T-cell (primary cell): Measurements from ENCODE around the gene IGSF1. TPM values are rescaled to one million over a fixed set of nuclear protein-coding genes. Genes with fewer than 3 reads are reported as not detected.
"Not testable (repeated sequence)": the region's sequence is repeated elsewhere in the genome, so short reads cannot be mapped to it uniquely, and the experiment has no call there.

Source experiments
- ATAC-seq, 4 experiments: fragments of 200-7000 bp in 3 of 4; fragments of 150-1000 bp in 1 of 4; cut with Tn5 transposase; replicated peaks in 1 of 4; 1 replicate in 3 of 4; 2 replicates in 1 of 4; pipeline ENCODE4 v1.10.0; 2021; ENCODE audit warnings: moderate library complexity in 3 of 4, mild to moderate bottlenecking in 2 of 4, moderate number of reproducible peaks in 1 of 4
- CTCF ChIA-PET, 2 donors: fragments of 300-600 bp; sonication (Branson Sonifier 250); formaldehyde crosslinking; loops; one replicate each; lab custom pipeline; 2022; ENCODE audit warnings: antibody characterized with exemption in 2 of 2; lab: Charles Lee
- POLR2A ChIA-PET, 2 donors: fragments of 300-600 bp; sonication (Branson Sonifier 250); formaldehyde crosslinking; loops; one replicate each; lab custom pipeline; 2022; ENCODE audit warnings: antibody characterized with exemption in 2 of 2; lab: Charles Lee
- DNase-seq, 35 experiments: peaks; one replicate each; pipeline versions ENCODE4 v3.0.0 to v3.0.0-alpha.2; 2013 to 2023
- H3K27ac ChIP-seq: one replicate; pipeline ENCODE4 v1.5.1; 2013; ENCODE audit warnings: low read length
- H3K27me3 ChIP-seq, 2 experiments: replicated peaks in 1 of 2; 1 replicate in 1 of 2; 2 replicates in 1 of 2; pipeline versions ENCODE4 v1.6.1 to v1.7.0; 2013; ENCODE audit warnings: low read length in 1 of 2, mixed read lengths in 1 of 2; ENCODE audit not compliant: control insufficient read depth in 2 of 2, insufficient read depth in 2 of 2; ENCODE audit errors: extremely low read depth in 1 of 2
- H3K36me3 ChIP-seq, 2 donors: 1 replicate in 1 of 2; 2 replicates in 1 of 2; pipeline versions ENCODE4 v1.6.1 to v1.7.0; 2013; ENCODE audit warnings: low read length in 1 of 2; ENCODE audit not compliant: control insufficient read depth in 2 of 2, insufficient read depth in 1 of 2; ENCODE audit errors: extremely low read depth in 1 of 2
- H3K4me1 ChIP-seq, 2 experiments: 1 replicate in 1 of 2; 2 replicates in 1 of 2; pipeline versions ENCODE4 v1.6.1 to v1.7.0; 2013; ENCODE audit warnings: low read length in 2 of 2, mixed read lengths in 1 of 2; ENCODE audit not compliant: insufficient read depth in 2 of 2, control insufficient read depth in 1 of 2; ENCODE audit errors: extremely low read depth in 1 of 2
- H3K4me3 ChIP-seq, 2 donors: 1 replicate in 1 of 2; 2 replicates in 1 of 2; pipeline versions ENCODE4 v1.5.1 to v1.7.0; 2013; ENCODE audit warnings: mild to moderate bottlenecking in 2 of 2, low read length in 1 of 2, moderate library complexity in 1 of 2; ENCODE audit not compliant: control insufficient read depth in 1 of 2; ENCODE audit errors: extremely low read depth in 1 of 2
- H3K9me3 ChIP-seq: 2 replicates; pipeline ENCODE4 v1.7.0; 2013
- H3K27ac Mint-ChIP-seq, 2 donors: one replicate each; pipeline ENCODE4 v1.8.0; 2020 to 2021; ENCODE audit warnings: mild to moderate bottlenecking in 2 of 2, mixed read lengths in 2 of 2
- H3K27me3 Mint-ChIP-seq, 2 donors: one replicate each; pipeline ENCODE4 v1.8.0; 2021 to 2022; ENCODE audit warnings: mixed read lengths in 2 of 2
- H3K36me3 Mint-ChIP-seq: one replicate; pipeline ENCODE4 v1.8.0; 2021; ENCODE audit warnings: mixed read lengths
- H3K4me1 Mint-ChIP-seq, 3 donors: one replicate each; pipeline ENCODE4 v1.8.0; 2020 to 2022; ENCODE audit warnings: mixed read lengths in 3 of 3, mild to moderate bottlenecking in 1 of 3
- H3K4me3 Mint-ChIP-seq, 3 donors: one replicate each; pipeline ENCODE4 v1.8.0; 2020 to 2022; ENCODE audit warnings: mild to moderate bottlenecking in 3 of 3, mixed read lengths in 3 of 3, moderate library complexity in 3 of 3
- H3K9me3 Mint-ChIP-seq, 3 donors: one replicate each; pipeline ENCODE4 v1.8.0; 2020 to 2022; ENCODE audit warnings: mixed read lengths in 3 of 3
- WGBS: methylation state at CpG from one replicate; pipeline ENCODE4 v1.1.5; 2013; ENCODE audit warnings: missing lambda C conversion rate; ENCODE audit not compliant: insufficient coverage; 5-methylcytosine and 5-hydroxymethylcytosine counted together
- total RNA-seq, 35 experiments: library from RNA in 6 of 35; stranded (reverse) in 6 of 35; fragments of 120-200 nt in 1 of 35; gene quantifications; one replicate each; pipeline versions ENCODE4 v1.2.1 to v1.2.4 and lab custom pipeline; 2013 to 2026

The IGSF1 gene
- total RNA-seq, 5 donors from 2014 or later (not counting 1 experiment from before 2014, with no cell fraction given), result 0.19 TPM; not detected in 4

DNA sequence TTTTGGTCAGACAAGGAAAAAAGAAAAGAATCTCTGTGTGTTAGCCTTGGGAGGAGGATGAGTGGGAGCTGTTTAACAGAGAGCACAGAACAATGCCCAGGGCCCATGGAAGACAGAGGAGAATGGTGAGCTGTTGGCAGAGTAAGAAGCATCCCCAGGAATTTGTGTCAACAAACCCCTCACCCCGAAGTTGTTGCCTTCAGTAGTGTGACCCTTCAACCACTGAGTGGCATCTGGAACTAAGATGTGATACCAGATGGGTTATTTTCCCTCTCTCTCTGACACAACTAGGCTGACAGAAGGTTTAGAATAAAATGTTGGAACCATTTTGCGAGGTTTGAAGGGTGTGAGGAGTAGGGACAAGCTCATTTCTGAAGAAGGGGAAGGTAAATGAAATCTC, 25.1 kb downstream of the IGSF1 start:
- H3K4me3 Mint-ChIP-seq, result no peak overlapping the region
- Histone ChIP-seq H3K4me1 (no peaks in the 10 kb centered on the region), H3K27ac (no peak overlapping the region), H3K27me3 (no peaks in the 10 kb centered on the region), H3K9me3 (no peaks in the 10 kb centered on the region), H3K36me3 (no peaks in the 10 kb centered on the region), H3K4me3 (no peak overlapping the region)
- DNase-seq (no peak), ATAC-seq (no peak)
- no CpG with 5 or more reads among the region's 2 CpGs for WGBS
- H3K4me1 Mint-ChIP-seq, result peaks cover 0 to 6% (median 6%) of the 10 kb centered on the region in 3 donors
- CTCF ChIA-PET, result no interaction called here
- H3K36me3 Mint-ChIP-seq, result no peaks in the 10 kb centered on the region
- no peak overlapping the region for H3K27ac Mint-ChIP-seq
- no peaks in the 10 kb centered on the region for H3K9me3 Mint-ChIP-seq
- POLR2A ChIA-PET, result no interaction called here
- H3K27me3 Mint-ChIP-seq, result peaks cover 3 to 36% of the 10 kb centered on the region in 2 donors

DNA sequence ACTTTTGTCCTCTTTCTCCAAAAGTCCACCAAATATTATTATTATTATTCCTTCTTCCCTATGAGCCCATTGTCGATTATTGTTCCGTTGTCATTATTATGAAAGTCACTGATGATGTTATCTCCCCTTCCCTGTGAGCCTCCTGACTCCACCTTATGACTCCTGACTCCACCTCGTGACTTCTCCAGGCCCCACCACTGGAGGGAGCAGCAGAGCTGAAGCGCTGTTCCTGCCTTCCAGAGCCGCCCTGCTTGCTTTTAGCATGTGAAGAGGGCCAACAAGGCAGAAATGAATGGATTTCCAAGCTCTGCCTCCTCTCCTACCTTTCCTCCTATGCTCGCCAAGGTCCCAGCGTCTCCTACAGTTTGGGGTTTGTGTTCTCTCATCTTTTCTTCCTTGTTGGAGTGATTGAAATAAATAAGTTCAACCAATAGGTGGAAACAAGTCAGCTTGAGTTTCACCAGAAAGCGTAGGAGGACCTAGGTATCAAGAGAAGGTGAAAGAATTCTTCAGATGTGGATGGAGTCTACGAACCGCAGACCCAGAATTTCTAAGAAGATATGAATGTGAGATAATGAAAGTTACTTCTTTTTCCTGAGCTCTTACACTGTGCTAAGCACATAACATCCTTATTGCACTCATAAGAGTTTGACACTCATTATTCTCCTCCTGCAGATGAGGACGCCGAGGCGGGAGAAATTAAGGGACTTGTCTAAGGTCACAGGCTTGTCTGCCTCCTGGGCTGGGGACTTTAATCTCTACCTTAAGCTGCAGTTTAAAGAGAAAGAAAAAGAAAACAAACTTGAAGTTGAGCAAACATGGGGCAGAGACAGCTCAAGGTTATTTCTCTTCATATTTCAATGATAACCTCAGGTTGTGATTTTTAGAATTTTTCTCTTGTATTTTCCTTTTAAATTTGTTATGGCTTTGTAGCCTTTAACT, 26.1 kb downstream of the IGSF1 start:
- Mint-ChIP-seq H3K4me1 (peaks cover 0 to 6% (median 6%) of the 10 kb centered on the region in 3 donors), H3K9me3 (no peaks in the 10 kb centered on the region), H3K4me3 (peak overlapping the region in 1 of 3 donors; percentile 8), H3K36me3 (no peaks in the 10 kb centered on the region), H3K27me3 (peaks cover 3 to 41% of the 10 kb centered on the region in 2 donors), H3K27ac (no peak overlapping the region)
- Histone ChIP-seq H3K4me3 (no peak overlapping the region), H3K9me3 (no peaks in the 10 kb centered on the region), H3K36me3 (no peaks in the 10 kb centered on the region), H3K27ac (no peak overlapping the region), H3K4me1 (no peaks in the 10 kb centered on the region), H3K27me3 (no peaks in the 10 kb centered on the region)
- no CpG with 5 or more reads among the region's 13 CpGs for WGBS
- CTCF ChIA-PET, result no interaction called here
- DNase-seq (no peak), ATAC-seq (peak in 1 of 4 experiments; percentile 45)
- POLR2A ChIA-PET, result no interaction called here

DNA sequence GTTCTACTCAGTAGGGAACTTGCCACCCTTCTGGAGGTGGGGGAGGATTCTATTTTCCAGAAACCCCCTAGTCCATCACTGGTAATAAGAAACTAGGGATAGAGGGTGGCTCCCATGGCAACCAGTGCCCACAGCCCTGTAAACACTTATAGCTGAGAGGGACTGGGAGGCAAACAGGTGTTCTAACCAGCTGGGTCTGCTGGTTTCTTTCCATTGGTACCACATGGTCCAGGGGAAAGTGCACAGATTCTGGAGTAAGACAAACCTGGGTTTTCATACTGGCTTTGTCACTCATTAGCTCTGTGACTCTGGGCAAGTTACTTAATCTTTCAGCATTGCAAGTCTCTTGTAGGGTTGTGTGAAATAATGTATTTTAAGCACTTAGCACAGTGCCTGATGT, 26.9 kb downstream of the IGSF1 start:
- H3K9me3 Mint-ChIP-seq, result no peaks in the 10 kb centered on the region
- no peaks in the 10 kb centered on the region for H3K9me3 ChIP-seq
- no peaks in the 10 kb centered on the region for H3K36me3 Mint-ChIP-seq
- ATAC-seq (no peak), DNase-seq (no peak)
- H3K36me3 ChIP-seq, result no peaks in the 10 kb centered on the region
- peaks cover 0 to 6% (median 6%) of the 10 kb centered on the region in 3 donors for H3K4me1 Mint-ChIP-seq
- peaks cover 3 to 47% of the 10 kb centered on the region in 2 donors for H3K27me3 Mint-ChIP-seq
- ChIA-PET CTCF (no interaction called here), POLR2A (no interaction called here)
- H3K27ac ChIP-seq, result no peak overlapping the region
- no peaks in the 10 kb centered on the region for H3K27me3 ChIP-seq
- H3K4me3 ChIP-seq, result no peak overlapping the region
- H3K27ac Mint-ChIP-seq, result no peak overlapping the region
- H3K4me1 ChIP-seq, result no peaks in the 10 kb centered on the region
- H3K4me3 Mint-ChIP-seq, result no peak overlapping the region

DNA sequence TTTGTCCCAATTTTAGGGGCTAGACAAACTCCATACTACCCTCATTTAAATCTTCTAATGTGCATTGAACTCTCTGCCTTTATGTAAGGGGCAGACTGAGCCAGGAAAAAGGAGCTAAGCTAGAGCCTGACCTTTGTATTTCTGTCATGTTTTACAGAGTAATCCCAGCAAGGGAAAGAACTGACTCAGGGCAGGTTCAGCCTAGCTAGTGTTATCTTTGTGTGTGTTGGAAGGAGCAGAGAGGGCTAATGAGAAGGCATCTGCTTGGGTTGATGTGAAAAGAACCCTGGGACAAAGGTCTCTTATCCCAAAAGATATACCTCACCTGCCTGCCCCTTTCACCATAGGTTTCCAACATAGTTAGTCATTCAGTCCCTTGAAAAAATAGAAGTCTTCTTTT, 31.7 kb downstream of the IGSF1 start:
- Mint-ChIP-seq H3K27me3 (peaks cover 3 to 41% of the 10 kb centered on the region in 2 donors), H3K36me3 (no peaks in the 10 kb centered on the region), H3K9me3 (no peaks in the 10 kb centered on the region), H3K27ac (no peak overlapping the region), H3K4me1 (no peaks in the 10 kb centered on the region), H3K4me3 (no peak overlapping the region)
- POLR2A ChIA-PET, result no interaction called here
- H3K36me3 ChIP-seq, result no peaks in the 10 kb centered on the region
- ATAC-seq (no peak), DNase-seq (no peak)
- H3K4me1 ChIP-seq, result no peaks in the 10 kb centered on the region
- H3K27me3 ChIP-seq, result no peaks in the 10 kb centered on the region
- no peaks in the 10 kb centered on the region for H3K9me3 ChIP-seq
- H3K4me3 ChIP-seq, result no peak overlapping the region
- H3K27ac ChIP-seq, result no peak overlapping the region
- CTCF ChIA-PET, result no interaction called here

DNA sequence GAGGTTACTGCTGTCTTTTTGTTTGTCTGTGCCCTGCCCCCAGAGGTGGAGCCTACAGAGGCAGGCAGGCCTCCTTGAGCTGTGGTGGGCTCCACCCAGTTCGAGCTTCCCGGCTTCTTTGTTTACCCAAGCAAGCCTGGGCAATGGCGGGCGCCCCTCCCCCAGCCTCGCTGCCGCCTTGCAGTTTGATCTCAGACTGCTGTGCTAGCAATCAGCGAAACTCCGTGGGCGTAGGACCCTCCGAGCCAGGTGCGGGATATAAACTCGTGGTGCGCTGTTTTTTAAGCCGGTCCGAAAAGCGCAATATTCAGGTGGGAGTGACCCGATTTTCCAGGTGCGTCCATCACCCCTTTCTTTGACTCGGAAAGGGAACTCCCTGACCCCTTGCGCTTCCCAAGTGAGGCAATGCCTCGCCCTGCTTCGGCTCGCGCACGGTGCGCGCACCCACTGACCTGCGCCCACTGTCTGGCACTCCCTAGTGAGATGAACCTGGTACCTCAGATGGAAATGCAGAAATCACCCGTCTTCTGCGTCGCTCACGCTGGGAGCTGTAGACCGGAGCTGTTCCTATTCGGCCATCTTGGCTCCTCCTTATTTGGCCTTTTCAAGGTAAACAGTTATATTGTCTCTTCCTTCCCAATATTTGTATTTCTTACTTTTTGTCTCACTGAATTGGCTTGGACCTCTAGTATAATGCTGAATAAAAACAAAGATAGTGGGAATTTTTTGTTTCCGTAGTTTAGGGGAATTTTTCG, 37.9 kb downstream of the IGSF1 start:
- H3K4me1 ChIP-seq, H3K36me3 ChIP-seq, H3K9me3 Mint-ChIP-seq, H3K27ac Mint-ChIP-seq, POLR2A ChIA-PET, CTCF ChIA-PET, DNase-seq, H3K27ac ChIP-seq, H3K9me3 ChIP-seq, H3K4me3 ChIP-seq, H3K36me3 Mint-ChIP-seq, H3K27me3 ChIP-seq, ATAC-seq, H3K4me3 Mint-ChIP-seq, H3K4me1 Mint-ChIP-seq: not testable (repeated sequence)
- peaks cover 0 to 25% of the 10 kb centered on the region in 2 donors for H3K27me3 Mint-ChIP-seq
- 60% methylated on average over 1 of the region's 36 CpGs for WGBS

DNA sequence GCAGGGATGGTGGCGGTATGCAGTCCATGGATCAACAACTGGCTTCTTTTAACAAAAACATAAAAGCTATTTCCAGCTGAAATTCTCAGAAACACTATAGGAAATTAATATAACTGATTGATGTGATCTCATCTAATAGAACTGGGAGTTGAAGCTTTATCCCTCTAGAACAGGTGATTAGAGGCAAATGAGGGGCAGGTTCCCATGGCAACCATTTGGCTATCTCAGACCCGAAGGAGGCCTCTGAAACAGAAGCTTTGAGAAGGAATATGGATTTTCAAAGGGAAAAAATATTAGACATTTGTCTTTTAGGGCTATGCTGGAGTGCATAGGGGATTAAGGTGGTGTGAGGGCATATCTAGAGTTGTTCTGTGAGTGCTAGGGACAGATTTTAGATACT, 50.0 kb downstream of the IGSF1 start:
- Histone ChIP-seq H3K27ac (no peak overlapping the region), H3K4me3 (no peak overlapping the region), H3K36me3 (no peaks in the 10 kb centered on the region), H3K27me3 (no peaks in the 10 kb centered on the region), H3K4me1 (no peaks in the 10 kb centered on the region), H3K9me3 (no peaks in the 10 kb centered on the region)
- ChIA-PET CTCF (no interaction called here), POLR2A (interaction anchor here in 1 of 2 donors (0.6 kb wide), 1 partner anchor 43 kb away, joined by 4 read pairs; no protein-coding TSS in a partner anchor)
- no CpG with 5 or more reads among the region's 2 CpGs for WGBS
- ATAC-seq, result no peak
- Mint-ChIP-seq H3K9me3 (no peaks in the 10 kb centered on the region), H3K4me3 (no peak overlapping the region), H3K27me3 (peaks cover 0 to 19% of the 10 kb centered on the region in 2 donors), H3K36me3 (no peaks in the 10 kb centered on the region), H3K27ac (no peak overlapping the region), H3K4me1 (no peaks in the 10 kb centered on the region)
- no peak for DNase-seq
